NCI-H2227 (cell line): Measurements from ENCODE around the gene AOC3.
"Not testable (repeated sequence)": the region's sequence is repeated elsewhere in the genome, so short reads cannot be mapped to it uniquely, and the experiment has no call there.

ENCODE experiments used
- DNase-seq: peaks from one replicate; lab custom pipeline; 2025; ENCODE audit not compliant: unreplicated experiment; lab: John Stamatoyannopoulos, UW

AOC3 gene

DNA sequence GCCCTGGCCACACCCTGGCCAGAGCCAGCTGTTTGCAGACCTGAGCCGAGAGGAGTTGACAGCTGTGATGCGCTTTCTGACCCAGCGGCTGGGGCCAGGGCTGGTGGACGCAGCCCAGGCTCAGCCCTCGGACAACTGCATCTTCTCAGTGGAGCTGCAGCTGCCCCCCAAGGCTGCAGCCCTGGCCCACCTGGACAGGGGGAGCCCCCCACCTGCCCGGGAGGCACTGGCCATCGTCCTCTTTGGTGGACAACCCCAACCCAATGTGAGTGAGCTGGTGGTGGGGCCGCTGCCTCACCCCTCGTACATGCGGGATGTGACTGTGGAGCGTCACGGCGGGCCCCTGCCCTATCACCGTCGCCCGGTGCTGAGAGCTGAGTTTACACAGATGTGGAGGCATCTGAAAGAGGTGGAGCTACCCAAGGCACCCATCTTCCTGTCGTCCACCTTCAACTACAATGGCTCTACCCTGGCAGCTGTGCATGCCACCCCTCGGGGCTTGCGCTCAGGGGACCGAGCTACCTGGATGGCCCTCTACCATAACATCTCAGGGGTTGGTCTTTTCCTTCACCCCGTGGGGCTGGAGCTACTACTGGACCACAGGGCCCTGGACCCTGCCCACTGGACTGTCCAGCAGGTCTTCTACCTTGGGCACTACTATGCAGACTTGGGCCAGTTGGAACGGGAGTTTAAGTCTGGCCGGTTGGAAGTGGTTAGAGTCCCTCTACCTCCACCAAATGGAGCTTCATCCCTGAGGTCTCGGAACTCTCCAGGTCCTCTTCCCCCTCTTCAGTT lies 6.0 kb upstream of the AOC3 start:
- DNase-seq = no peak

DNA sequence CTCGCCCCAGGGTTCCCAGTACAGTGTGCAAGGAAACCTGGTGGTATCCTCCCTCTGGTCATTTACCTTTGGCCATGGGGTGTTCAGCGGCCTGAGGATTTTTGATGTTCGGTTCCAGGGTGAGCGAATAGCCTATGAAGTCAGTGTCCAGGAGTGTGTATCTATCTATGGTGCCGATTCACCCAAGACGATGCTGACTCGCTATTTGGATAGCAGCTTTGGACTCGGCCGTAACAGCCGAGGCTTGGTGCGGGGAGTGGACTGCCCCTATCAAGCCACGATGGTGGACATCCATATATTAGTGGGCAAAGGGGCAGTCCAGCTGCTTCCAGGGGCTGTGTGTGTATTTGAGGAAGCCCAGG lies 5.5 kb upstream of the AOC3 start:
- DNase-seq = no peak

DNA sequence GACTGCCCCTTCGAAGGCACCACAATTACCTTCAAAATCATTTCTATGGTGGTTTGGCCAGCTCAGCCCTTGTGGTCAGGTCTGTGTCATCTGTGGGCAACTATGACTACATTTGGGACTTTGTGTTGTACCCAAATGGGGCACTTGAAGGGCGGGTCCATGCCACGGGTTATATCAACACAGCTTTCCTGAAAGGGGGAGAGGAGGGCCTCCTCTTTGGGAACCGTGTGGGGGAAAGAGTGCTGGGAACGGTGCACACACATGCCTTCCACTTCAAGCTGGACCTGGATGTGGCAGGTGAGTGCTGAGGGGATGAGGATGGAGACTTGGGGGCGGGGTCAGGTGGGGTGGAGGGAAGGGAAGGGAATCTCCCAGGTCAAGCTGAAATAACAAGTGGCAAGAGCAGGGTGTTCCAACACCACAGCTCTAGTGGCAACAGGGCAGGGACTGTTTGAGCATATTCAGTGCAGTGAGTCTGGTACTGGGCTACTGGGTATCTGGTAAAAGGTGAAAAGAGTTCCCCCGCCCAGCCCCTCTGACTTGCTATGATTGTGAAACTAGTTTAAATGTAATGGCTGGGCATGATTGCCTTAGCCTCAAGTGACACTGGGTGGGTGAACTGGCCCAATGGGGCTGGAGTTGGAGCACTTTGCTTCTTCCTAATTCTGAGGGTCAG lies 4.9 kb upstream of the AOC3 start:
- no peak for DNase-seq

DNA sequence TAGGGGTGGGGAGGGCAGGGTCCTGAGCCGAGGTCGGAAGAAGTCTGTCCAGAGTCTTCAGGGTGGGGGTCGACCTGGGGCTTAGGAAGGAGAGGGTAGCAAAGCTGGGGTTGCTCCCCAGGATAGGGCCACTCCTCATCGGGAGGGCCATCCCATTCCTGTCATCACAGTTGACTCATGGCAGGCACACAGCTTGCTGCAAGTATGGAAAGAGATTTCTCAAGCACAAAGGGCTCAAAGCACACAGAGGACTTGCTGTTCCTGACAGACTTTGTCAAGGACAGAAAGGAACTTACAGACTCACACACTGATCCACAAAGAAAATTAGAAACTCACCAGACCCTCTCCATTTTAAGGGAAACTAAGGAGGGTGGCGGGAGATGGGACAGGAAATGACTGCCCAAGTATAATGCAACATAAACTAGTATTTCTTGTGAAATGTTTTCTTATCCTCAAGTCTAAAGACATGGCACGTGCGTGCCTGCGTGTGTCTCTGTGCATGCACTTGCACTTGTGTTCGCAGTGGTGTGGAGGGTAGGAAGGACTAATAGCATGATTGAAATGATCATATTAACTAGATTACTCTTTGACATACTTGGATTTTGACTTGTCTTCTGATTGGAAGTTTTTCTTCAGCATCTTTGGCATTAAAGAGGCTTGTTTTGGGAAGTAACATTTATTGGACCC lies 4.3 kb upstream of the AOC3 start:
- no peak for DNase-seq

DNA sequence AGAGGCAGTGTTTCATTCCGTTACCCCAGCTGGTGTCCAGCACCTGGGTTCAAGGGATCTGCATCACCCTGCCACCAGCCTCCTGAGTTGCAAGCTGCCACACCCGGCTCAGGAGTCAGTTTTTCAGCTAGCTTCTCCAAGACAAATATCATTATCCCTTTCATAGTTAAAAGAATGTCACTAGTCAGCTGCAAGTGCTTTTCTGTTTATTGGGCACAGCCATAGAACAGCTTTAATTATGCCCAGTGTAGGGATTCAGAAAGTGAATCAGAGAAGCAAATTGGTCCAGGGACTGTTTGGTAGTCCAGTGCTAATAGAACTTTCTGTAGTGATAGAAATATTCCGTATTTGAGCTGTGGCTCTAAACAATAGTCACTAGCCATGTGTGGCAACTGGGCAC lies 2.9 kb upstream of the AOC3 start:
- no peak for DNase-seq

DNA sequence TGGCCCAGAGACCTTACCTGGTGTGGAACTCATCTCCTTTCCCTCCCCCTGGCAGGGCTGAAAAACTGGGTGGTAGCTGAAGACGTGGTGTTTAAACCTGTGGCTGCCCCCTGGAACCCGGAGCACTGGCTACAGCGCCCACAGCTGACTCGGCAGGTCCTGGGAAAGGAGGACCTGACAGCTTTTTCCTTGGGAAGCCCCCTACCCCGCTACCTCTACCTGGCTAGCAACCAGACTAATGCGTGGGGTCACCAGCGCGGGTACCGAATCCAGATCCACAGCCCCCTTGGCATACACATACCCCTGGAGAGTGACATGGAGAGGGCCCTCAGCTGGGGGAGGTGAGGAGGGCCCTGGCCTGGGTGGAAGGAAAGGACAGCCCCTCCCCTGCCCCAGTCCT lies 2.0 kb upstream of the AOC3 start:
- DNase-seq = no peak

DNA sequence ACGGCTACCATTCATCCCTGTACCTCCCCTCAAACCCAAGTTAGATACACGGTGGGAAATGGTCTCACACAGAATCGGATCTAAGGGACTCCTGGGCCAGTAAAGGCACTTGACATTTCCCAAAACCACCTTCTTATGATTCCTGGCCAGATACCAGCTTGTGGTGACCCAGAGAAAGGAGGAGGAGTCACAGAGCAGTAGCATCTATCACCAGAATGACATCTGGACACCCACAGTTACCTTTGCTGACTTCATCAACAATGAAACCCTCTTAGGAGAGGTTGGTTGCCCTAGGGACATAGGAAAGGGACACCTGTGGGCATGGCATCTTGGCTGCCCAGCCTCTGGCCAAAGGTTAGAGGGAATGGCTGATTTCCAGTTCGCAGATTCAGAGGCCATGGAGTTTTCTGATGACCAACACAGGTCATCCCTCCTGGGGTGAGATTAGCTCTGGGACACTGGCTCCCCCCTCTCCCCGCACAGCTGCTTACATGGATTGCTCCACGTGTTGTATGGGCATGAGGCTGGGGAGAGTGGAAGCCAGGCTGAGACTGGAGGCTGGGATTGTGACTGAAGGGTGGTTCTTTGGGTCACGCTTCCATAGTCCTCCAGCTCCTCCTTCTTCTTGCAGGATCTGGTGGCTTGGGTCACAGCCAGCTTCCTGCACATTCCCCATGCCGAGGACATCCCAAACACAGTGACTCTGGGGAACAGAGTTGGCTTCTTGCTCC lies 1.4 kb upstream of the AOC3 start:
- DNase-seq = no peak

DNA sequence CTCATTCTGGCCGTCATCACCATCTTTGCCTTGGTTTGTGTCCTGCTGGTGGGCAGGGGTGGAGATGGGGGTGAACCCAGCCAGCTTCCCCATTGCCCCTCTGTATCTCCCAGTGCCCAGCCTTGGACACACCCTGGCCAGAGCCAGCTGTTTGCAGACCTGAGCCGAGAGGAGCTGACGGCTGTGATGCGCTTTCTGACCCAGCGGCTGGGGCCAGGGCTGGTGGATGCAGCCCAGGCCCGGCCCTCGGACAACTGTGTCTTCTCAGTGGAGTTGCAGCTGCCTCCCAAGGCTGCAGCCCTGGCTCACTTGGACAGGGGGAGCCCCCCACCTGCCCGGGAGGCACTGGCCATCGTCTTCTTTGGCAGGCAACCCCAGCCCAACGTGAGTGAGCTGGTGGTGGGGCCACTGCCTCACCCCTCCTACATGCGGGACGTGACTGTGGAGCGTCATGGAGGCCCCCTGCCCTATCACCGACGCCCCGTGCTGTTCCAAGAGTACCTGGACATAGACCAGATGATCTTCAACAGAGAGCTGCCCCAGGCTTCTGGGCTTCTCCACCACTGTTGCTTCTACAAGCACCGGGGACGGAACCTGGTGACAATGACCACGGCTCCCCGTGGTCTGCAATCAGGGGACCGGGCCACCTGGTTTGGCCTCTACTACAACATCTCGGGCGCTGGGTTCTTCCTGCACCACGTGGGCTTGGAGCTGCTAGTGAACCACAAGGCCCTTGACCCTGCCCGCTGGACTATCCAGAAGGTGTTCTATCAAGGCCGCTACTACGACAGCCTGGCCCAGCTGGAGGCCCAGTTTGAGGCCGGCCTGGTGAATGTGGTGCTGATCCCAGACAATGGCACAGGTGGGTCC lies 607 bp downstream of the AOC3 start:
- not testable (repeated sequence) for DNase-seq

DNA sequence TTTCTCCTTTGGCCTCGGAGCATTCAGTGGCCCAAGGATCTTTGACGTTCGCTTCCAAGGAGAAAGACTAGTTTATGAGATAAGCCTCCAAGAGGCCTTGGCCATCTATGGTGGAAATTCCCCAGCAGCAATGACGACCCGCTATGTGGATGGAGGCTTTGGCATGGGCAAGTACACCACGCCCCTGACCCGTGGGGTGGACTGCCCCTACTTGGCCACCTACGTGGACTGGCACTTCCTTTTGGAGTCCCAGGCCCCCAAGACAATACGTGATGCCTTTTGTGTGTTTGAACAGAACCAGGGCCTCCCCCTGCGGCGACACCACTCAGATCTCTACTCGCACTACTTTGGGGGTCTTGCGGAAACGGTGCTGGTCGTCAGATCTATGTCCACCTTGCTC lies 1.4 kb downstream of the AOC3 start:
- DNase-seq = no peak

DNA sequence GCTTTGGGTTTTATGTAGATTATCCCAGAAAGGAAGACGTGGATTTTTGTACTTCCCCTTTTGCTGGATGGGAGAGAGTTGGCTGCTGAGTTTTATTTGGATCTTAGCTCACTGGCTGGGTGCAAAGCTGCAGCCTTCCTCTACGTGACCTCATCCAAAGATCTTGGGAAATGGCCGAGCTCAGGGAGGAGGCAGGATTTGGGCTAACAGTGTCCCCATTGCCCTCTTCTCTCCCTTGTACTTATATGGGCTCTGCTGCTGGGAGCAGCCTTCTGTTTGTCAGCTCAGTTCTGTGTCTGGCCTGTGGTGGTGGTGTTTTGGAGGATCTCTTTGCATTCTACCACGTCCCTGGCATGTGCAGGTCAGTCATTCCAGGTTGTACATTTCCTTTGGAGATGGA lies 2.0 kb downstream of the AOC3 start:
- DNase-seq = no peak

DNA sequence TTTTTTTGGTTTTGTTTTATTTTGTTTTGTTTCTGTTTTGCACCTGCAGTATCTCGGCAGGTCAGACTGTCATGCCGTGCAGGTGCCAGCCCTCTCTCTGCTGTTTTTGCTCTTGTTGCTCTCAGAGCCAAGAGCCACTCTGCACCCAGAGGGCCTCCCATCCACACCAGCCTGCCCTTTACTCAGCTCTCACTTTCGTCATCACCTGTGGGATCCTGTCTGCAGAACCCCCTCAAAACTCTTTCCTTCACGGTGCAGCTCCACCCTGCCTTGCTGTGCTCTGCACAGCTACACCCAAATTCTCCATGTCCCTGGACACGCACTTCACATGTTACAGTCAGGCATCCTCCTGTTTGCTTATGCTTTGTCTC lies 2.6 kb downstream of the AOC3 start:
- no peak for DNase-seq

DNA sequence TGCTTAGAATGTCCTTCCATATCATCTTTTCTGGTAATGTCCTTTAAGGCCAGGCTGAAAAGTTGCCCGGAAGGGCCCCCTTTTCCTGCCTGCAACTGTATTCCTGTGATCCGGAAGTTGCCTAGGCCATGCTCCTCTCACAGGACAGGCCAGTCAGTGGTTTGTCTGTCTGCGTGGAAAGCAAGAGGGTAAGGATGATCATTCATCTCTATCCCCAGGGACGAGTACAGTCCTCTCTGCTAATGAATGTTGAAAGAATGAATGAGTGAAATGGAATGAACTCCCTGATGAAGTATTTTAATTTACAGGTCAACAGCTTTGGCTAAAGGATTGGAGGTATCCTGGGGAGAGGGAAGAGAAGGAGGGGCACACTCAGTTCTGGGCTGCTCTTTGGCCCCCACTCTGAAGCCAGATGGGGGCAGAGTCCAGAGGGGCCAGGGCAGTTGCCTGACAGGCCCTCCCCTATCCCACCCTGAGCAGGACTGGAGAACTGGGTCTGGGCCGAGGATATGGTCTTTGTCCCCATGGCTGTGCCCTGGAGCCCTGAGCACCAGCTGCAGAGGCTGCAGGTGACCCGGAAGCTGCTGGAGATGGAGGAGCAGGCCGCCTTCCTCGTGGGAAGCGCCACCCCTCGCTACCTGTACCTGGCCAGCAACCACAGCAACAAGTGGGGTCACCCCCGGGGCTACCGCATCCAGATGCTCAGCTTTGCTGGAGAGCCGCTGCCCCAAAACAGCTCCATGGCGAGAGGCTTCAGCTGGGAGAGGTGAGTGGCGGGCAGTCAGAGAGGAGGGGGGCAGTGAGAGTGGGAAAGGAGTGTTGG lies 3.2 kb downstream of the AOC3 start:
- DNase-seq = no peak

DNA sequence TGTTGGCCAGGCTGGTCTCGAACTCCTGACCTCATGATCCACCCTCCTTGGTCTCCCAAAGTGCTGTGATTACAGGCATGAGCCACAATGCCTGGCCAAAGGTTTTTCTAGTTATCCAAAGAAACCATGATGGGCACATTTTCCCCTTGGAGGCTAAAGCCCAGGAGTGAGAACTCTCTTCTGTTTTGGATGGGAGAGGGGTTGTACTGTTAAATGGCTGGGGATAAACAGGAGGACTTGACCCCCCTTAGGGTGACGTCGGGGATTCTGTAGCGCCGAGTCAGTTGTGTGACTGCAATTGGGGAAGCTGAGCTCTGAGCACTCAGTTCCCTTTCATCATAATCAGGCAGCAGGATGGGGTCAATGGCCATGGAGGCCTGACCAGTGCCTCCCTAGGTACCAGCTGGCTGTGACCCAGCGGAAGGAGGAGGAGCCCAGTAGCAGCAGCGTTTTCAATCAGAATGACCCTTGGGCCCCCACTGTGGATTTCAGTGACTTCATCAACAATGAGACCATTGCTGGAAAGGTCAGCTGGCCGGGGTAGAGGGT lies 4.1 kb downstream of the AOC3 start:
- no peak for DNase-seq

DNA sequence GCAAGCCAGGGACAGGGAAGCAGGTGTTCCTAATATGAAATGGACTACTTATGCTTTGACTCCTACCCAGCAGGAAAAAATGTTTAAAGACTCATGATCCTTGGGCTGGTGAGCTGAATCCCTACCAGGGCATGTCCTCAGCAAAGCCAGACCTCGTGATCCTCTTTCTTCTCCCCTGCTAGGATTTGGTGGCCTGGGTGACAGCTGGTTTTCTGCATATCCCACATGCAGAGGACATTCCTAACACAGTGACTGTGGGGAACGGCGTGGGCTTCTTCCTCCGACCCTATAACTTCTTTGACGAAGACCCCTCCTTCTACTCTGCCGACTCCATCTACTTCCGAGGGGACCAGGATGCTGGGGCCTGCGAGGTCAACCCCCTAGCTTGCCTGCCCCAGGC lies 5.1 kb downstream of the AOC3 start:
- DNase-seq = not testable (repeated sequence)

DNA sequence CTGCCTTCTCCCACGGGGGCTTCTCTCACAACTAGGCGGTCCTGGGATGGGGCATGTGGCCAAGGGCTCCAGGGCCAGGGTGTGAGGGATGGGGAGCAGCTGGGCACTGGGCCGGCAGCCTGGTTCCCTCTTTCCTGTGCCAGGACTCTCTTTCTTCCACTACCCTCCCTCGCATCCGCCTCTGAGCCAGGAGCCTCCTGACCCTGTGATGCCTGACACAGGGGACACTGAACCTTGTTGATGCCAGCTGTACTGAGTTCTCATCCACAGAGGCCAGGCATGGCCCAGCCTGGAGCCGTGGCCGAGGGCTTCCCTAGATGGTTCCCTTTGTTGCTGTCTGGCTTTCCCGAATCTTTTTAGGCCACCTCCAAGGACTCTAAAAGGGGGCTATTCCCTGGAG lies 5.5 kb downstream of the AOC3 start:
- not testable (repeated sequence) for DNase-seq

DNA sequence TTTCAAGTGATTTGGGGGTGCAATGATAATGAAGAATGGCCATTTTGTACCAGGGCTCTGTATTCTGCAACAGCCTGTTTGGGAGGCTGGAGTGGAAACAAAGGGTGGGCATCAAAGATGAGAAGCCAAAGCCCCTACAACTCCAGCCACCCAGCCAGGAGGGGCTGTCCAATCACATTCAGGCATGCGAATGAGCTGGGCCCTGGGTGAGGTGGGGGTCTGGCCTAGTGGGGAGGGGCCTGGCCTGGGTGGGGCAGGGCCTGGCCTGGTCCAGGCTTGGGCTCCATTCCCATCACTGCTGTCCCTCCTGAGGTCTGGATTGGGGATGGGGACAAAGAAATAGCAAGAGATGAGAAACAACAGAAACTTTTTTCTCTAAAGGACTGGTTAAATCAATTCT lies 6.4 kb downstream of the AOC3 start:
- no peak for DNase-seq

DNA sequence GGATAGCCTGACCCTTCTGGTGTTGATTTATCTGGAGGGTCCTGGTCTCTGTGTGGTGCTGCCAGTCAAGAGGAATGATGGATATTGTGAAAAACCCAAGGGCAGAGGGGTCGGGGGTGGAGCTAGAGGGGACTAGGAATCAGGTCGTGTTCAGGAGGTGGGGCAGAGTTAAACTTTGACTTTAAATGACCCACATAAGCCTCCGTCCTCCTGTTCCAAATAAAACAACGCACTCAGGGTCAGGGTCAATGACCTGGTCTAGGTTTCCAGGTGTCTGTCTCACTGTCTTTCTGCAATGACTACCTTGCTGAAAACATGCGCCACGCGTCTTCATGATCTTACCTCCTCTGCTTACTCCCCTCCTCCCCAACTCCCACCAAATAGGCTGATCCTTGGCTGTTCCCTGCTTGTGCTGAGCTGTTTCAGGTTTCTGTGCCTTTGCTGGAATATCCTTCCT lies 14.7 kb downstream of the AOC3 start:
- no peak for DNase-seq

DNA sequence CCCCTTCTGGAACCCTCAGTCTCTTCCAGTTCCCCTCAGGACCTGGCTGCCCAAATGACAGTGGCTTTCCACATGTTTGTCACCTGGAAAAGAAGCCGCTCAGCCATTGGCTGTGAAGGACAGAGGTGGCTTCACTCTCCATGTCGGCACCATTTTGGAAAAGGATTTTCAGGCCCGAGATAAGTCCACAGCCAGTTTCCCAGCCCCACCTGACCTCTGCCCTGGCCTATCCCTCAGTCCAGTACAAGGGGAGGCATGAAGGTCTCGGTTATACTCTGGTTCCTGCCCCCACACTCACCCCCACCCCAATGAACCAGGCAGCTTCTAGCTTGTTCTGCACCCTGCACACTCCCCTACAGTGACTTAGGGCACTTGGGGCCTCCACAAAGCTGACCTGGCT lies 15.2 kb downstream of the AOC3 start:
- no peak for DNase-seq
